Stomach (tissue), 4 donors: ENCODE measurements around the gene ESR2.

Experiments
- CTCF ChIP-seq, 7 experiments: fragments of 450-650 bp in 4 of 7; fragments of 200-600 bp in 3 of 7; sonication (generic) in 3 of 7; IDR thresholded peaks; one replicate each; pipeline ENCODE4 v1.5.1; 2016 to 2019; ENCODE audit warnings: antibody characterized with exemption in 7 of 7, control low read depth in 2 of 7, mild to moderate bottlenecking in 1 of 7
- EP300 ChIP-seq: sonication (generic); formaldehyde crosslinking; IDR thresholded peaks from one replicate; pipeline ENCODE4 v1.6.1; 2017; ENCODE audit warnings: antibody characterized with exemption
- POLR2A ChIP-seq, 4 donors: fragments of 450-650 bp; IDR thresholded peaks; one replicate each; pipeline ENCODE4 v1.6.1; 2016; ENCODE audit warnings: antibody characterized with exemption in 4 of 4, control low read depth in 2 of 4, mild to moderate bottlenecking in 1 of 4, moderate library complexity in 1 of 4

GRCh38 chr14:64115401-64115800 is 178.8 kb downstream of the ESR2 start:
- TF ChIP-seq CTCF (IDR thresholded peaks at IDR 0.05) (no peak), EP300 (no peak), POLR2A (IDR thresholded peaks at IDR 0.05) (no peak)
